Esophagus muscularis mucosa (tissue), 3 donors: ENCODE data around the gene MAPK8.

Experiments
- CTCF ChIP-seq, 3 experiments: fragments of 200-600 bp in 2 of 3; fragments of 450-650 bp in 1 of 3; sonication (generic) in 2 of 3; IDR thresholded peaks; one replicate each; pipeline ENCODE4 v1.5.1; 2017 to 2019; ENCODE audit warnings: antibody characterized with exemption in 3 of 3, mild to moderate bottlenecking in 2 of 3, moderate library complexity in 1 of 3
- POLR2AphosphoS5 ChIP-seq, 2 donors: sonication (generic); formaldehyde crosslinking; IDR thresholded peaks; one replicate each; pipeline ENCODE4 v1.6.1; 2017; ENCODE audit warnings: antibody characterized with exemption in 2 of 2

GRCh38 chr10:48273741-48274140, 32.7 kb upstream of the MAPK8 start:
- TF ChIP-seq CTCF (IDR thresholded peaks at IDR 0.05) = no peak
- TF ChIP-seq POLR2AphosphoS5 (IDR thresholded peaks at IDR 0.05) = no peak
